SKM-1 treated with dmso at 0.1 percent for 144 hours (cell line): ENCODE data around the gene MVP.

Source experiments
- DNase-seq: peaks from one replicate; lab custom pipeline; 2025; ENCODE audit not compliant: unreplicated experiment; lab: John Stamatoyannopoulos, UW

MVP gene

GRCh38 chr16:29804455-29805231 is 15.6 kb upstream of the MVP start:
- peak; percentile 51 for DNase-seq

GRCh38 chr16:29805232-29806098 is 14.8 kb upstream of the MVP start:
- peak; percentile 95 for DNase-seq

- peak; percentile 80 for DNase-seq
Measured at GRCh38 chr16:29806099-29806579, 14.1 kb upstream of the MVP start, which contains the start of gene MAZ. Gene MAZ (plus strand): TSS chr16:29806529. CDS start chr16:29806702, 173 bp downstream.

GRCh38 chr16:29806641-29807425 is 13.4 kb upstream of the MVP start:
- DNase-seq, result peak; percentile 64

GRCh38 chr16:29807426-29808218 is 12.6 kb upstream of the MVP start:
- peak; percentile 81 for DNase-seq

- DNase-seq, result no peak
Measured at GRCh38 chr16:29808219-29808900, 11.9 kb upstream of the MVP start.

GRCh38 chr16:29809031-29809747 is 11.1 kb upstream of the MVP start:
- no peak for DNase-seq

- no peak for DNase-seq
Measured at GRCh38 chr16:29809850-29810698, 10.2 kb upstream of the MVP start.

GRCh38 chr16:29810699-29811169 is 9.5 kb upstream of the MVP start:
- no peak for DNase-seq

GRCh38 chr16:29811170-29811895 is 8.9 kb upstream of the MVP start:
- DNase-seq, result no peak

GRCh38 chr16:29811896-29812665 is 8.2 kb upstream of the MVP start, which contains the start of gene PRRT2:
Gene PRRT2 (plus strand): TSS chr16:29812193. CDS start chr16:29813055, 862 bp downstream.
- DNase-seq, result no peak

GRCh38 chr16:29812754-29813643 is 7.3 kb upstream of the MVP start:
- DNase-seq, result no peak

GRCh38 chr16:29813644-29814562 is 6.4 kb upstream of the MVP start:
- DNase-seq, result no peak

- DNase-seq, result no peak
Measured at GRCh38 chr16:29814592-29814991, 5.7 kb upstream of the MVP start.
